ENCODE data around the gene CREB3. TPM values are rescaled to one million over a fixed set of nuclear protein-coding genes. Genes with fewer than 3 reads are reported as not detected.

Gene CREB3
- polyA plus RNA-seq, 1 experiment = 75.8 TPM

DNA sequence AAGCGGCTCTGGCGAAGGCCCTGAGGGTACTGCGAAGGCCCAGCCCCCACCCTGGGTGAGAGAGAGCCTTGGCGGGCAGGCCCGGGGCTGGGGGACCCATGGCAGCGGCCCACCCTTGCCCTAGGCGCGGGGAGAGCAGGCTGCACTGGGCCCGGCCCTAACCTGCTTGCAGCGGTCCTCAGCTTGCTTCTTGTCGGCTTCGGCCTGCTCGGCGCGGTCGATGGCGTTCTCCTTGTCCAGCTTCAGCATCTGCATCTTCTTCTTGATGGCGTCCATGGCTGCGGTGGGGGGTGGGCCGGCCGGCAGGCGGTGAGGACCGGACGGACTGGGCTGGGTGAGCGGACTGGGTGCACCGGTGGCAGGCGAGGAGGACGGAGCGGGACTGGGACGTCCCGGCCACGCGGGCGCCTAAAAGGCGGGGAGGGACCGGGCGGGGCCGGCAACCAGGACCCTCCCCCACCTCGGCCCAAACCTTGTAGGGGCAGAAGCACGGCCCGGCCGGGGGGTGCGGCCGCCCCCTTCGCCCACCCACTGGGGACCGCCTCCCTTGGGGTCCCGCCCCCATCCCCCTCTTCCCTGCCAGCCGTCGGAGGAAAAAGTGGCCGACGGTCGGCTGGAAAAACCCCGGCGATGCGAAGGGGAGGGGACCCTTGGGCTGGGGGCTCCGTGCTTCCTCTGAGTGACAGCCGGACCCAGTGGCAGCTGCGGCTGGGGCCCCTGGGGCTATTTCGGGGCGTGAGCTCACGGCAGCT, 42.7 kb upstream of the CREB3 start, which contains the start of gene TPM2:
Gene TPM2 (minus strand): TSS at position 384 of the 752 bp plus-strand sequence. CDS start 108 bp downstream, at position 276.
- TF ChIP-seq, protein P1, sequence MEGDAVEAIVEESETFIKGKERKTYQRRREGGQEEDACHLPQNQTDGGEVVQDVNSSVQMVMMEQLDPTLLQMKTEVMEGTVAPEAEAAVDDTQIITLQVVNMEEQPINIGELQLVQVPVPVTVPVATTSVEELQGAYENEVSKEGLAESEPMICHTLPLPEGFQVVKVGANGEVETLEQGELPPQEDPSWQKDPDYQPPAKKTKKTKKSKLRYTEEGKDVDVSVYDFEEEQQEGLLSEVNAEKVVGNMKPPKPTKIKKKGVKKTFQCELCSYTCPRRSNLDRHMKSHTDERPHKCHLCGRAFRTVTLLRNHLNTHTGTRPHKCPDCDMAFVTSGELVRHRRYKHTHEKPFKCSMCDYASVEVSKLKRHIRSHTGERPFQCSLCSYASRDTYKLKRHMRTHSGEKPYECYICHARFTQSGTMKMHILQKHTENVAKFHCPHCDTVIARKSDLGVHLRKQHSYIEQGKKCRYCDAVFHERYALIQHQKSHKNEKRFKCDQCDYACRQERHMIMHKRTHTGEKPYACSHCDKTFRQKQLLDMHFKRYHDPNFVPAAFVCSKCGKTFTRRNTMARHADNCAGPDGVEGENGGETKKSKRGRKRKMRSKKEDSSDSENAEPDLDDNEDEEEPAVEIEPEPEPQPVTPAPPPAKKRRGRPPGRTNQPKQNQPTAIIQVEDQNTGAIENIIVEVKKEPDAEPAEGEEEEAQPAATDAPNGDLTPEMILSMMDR (IDR thresholded peaks at IDR 0.05; ENCODE audit: insufficient read depth, low read depth, low read length) = no peak
- Histone ChIP-seq H3K4me3 (ENCODE audit: low read depth, low read length) (peak within 1 kb of the TSS; percentile 98), H3K27me3 (ENCODE audit: control insufficient read depth, insufficient read depth, low read length) (no peaks in the 10 kb centered on the region), H3K36me3 (ENCODE audit: control insufficient read depth, insufficient read depth, low read length) (peaks cover 25% of the 10 kb centered on the region)
- ChIA-PET CTCF (interaction anchor here (0.6 to 3.8 kb wide), 9 partner anchors 9 to 153 kb away, joined by 3 to 26 read pairs (median 5); partner anchors contain the start of genes CCDC107, RMRP and TLN1), POLR2A (interaction anchor here (0.6 to 4.2 kb wide), 7 partner anchors 9 to 60 kb away, joined by 3 to 35 read pairs (median 7); partner anchors contain the start of genes CCDC107, CREB3, RMRP and TLN1)
- DNase-seq (ENCODE audit: low read depth) = peak; percentile 46

DNA sequence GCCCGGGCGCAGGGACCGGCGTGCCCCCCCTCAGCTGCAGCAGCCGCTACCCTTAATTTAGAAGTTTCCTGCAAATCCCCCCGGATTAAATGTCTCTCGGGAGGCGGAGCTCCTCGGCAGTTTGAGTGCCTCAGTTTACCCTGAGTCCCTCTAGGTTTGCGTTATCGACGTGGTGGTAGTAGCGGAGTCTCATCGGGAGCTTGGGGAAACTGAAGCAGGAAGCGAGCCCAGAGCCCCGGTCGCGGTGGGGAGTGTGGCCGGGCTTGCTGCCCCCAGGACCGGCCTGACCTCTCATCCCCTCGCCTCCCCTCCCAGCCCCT, 42.2 kb upstream of the CREB3 start:
- DNase-seq (ENCODE audit: low read depth) = peak; percentile 20
- no peaks in the 10 kb centered on the region for H3K27me3 ChIP-seq (ENCODE audit: control insufficient read depth, insufficient read depth, low read length)
- H3K36me3 ChIP-seq (ENCODE audit: control insufficient read depth, insufficient read depth, low read length) = peaks cover 19% of the 10 kb centered on the region
- ChIA-PET CTCF (interaction anchor here (0.6 to 3.8 kb wide), 8 partner anchors 9 to 153 kb away, joined by 3 to 26 read pairs (median 4); partner anchors contain the start of genes CCDC107, RMRP and TLN1), POLR2A (interaction anchor here (0.6 to 4.2 kb wide), 9 partner anchors 9 to 988 kb away, joined by 3 to 35 read pairs (median 7); partner anchors contain the start of genes CCDC107, CREB3, RMRP and TLN1)
- TF ChIP-seq, protein P1 (IDR thresholded peaks at IDR 0.05; ENCODE audit: insufficient read depth, low read depth, low read length) = no peak
- peak overlapping the region; percentile 98 for H3K4me3 ChIP-seq (ENCODE audit: low read depth, low read length)

DNA sequence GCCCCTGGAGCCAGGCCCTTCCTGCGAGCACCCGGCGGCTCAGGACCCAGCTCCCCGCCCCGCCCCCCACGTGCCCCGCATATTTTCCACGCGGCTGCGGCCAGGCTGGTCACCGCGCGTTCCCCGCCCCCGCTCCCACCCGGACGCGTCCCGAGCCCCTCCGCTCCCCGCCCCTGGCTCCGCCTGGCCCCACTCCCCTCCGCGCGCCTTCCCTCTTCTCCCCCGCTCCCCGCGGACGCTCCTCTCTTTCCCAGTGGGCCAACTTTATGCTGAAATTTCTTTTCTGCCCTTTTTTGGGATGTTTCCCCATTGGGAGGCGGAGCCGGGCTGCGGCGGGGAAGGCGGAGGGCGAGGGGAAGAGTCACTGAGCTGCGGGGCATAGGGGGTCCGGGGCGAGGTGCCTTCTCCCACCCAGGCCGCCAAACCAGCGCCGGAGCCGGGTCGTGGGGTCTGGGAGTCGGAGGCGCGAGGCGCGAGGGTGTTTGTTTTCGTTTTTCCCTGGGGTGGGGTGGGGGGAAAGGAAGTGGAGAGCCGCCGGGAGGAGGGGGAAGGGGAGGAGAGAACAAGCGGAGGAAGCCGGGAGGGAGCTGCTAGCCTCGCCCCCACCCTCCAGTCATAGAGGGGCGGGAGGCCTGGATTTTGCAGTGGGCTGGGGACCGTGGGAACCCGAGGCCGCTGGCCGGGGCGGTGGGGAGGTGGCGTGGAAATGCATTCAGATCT, 41.7 kb upstream of the CREB3 start:
- TF ChIP-seq, protein P1 (IDR thresholded peaks at IDR 0.05; ENCODE audit: insufficient read depth, low read depth, low read length) = no peak
- DNase-seq (ENCODE audit: low read depth) = peak; percentile 26
- POLR2A ChIA-PET = interaction anchor here (0.6 to 4.2 kb wide), 13 partner anchors 10 to 989 kb away, joined by 3 to 35 read pairs (median 4); partner anchors contain the start of genes CCDC107, CREB3, RMRP and TLN1
- Histone ChIP-seq H3K4me3 (ENCODE audit: low read depth, low read length) (peak overlapping the region; percentile 98), H3K27me3 (ENCODE audit: control insufficient read depth, insufficient read depth, low read length) (no peaks in the 10 kb centered on the region), H3K36me3 (ENCODE audit: control insufficient read depth, insufficient read depth, low read length) (peaks cover 14% of the 10 kb centered on the region)
- CTCF ChIA-PET = interaction anchor here (0.6 to 3.8 kb wide), 9 partner anchors 8 to 87 kb away, joined by 3 to 26 read pairs (median 4); partner anchors contain the start of genes CCDC107 and RMRP

DNA sequence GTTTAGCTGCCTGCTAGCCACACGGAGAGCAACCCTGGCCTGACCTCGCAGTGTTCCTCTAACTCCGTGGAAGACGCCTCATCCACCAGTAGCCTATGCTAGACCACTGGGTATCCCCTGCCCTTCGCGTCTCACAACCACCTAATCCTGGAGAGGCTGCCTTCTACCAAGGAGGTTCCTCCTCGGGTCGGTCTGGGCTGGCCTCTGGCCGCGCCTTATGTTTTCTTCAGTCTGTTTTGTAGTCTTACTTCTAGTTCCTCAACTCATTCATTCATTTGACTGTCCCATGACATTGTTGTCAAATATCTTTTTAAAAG, 41.2 kb upstream of the CREB3 start:
- Histone ChIP-seq H3K36me3 (ENCODE audit: control insufficient read depth, insufficient read depth, low read length) (peaks cover 13% of the 10 kb centered on the region), H3K27me3 (ENCODE audit: control insufficient read depth, insufficient read depth, low read length) (no peaks in the 10 kb centered on the region), H3K4me3 (ENCODE audit: low read depth, low read length) (peak overlapping the region; percentile 98)
- no peak for DNase-seq (ENCODE audit: low read depth)
- TF ChIP-seq, protein P1 (IDR thresholded peaks at IDR 0.05; ENCODE audit: insufficient read depth, low read depth, low read length) = no peak
- ChIA-PET CTCF (interaction anchor here (0.6 to 3.8 kb wide), 8 partner anchors 21 to 87 kb away, joined by 3 to 26 read pairs (median 4); partner anchors contain the start of genes CCDC107 and RMRP), POLR2A (interaction anchor here (0.6 to 4.2 kb wide), 8 partner anchors 9 to 173 kb away, joined by 3 to 35 read pairs (median 6); partner anchors contain the start of genes CCDC107, CREB3, RMRP and TLN1)

Measured in BJ (cell line).